SU-DHL-6 (cell line): ENCODE measurements around the gene TNFRSF12A.

ENCODE experiments used
- EZH2phosphoT487 ChIP-seq: fragments of 200-600 bp; sonication (generic), shearing (Covaris generic); conservative IDR thresholded peaks from 2 replicates; pipeline ENCODE4 v1.6.1; 2018; ENCODE audit warnings: mild to moderate bottlenecking, antibody characterized with exemption, low read length, moderate library complexity, mixed read lengths
- TF ChIP-seq, protein P1 (sequence below): fragments of 200-600 bp; sonication (generic); IDR thresholded peaks from one replicate; pipeline ENCODE4 v1.5.1; 2017; ENCODE audit warnings: antibody characterized with exemption, mild to moderate bottlenecking, low read length, moderate library complexity; ENCODE audit not compliant: insufficient read depth, poor library complexity, severe bottlenecking

DNA sequence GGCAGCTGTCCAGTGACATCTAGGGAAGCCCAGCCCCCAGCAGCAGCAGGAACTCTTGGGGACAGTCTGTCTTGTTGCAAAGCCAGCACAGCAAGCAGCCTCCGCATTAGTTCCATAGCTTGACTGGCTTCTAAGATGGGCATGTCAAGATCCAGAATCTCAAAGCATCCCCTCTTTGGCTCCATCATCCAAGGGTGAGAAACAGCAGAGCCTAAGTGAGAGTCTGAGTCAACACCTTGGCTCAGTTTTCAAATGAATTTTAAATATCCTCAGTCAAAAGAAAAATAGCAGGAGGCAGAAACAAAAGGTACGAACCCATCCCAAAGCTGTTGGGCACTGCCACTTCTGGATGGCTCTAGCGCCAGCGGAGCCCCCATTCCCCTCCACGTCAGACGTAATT lies 5.2 kb upstream of the TNFRSF12A start:
- no peak for TF ChIP-seq EZH2phosphoT487
- TF ChIP-seq, protein P1, sequence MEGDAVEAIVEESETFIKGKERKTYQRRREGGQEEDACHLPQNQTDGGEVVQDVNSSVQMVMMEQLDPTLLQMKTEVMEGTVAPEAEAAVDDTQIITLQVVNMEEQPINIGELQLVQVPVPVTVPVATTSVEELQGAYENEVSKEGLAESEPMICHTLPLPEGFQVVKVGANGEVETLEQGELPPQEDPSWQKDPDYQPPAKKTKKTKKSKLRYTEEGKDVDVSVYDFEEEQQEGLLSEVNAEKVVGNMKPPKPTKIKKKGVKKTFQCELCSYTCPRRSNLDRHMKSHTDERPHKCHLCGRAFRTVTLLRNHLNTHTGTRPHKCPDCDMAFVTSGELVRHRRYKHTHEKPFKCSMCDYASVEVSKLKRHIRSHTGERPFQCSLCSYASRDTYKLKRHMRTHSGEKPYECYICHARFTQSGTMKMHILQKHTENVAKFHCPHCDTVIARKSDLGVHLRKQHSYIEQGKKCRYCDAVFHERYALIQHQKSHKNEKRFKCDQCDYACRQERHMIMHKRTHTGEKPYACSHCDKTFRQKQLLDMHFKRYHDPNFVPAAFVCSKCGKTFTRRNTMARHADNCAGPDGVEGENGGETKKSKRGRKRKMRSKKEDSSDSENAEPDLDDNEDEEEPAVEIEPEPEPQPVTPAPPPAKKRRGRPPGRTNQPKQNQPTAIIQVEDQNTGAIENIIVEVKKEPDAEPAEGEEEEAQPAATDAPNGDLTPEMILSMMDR, result no peak
